GM19328 (cell line): ENCODE measurements around the gene MRPL14.

Experiments used
- ATAC-seq: cut with Tn5 transposase; IDR thresholded peaks from one replicate; pipeline ENCODE4 v1.9.1; 2021; ENCODE audit warnings: mild to moderate bottlenecking, moderate library complexity; ENCODE audit not compliant: unreplicated experiment

Gene MRPL14

GRCh38 chr6:44126320-44127149, 717 bp downstream of the MRPL14 start:
- ATAC-seq: no peak

- no peak for ATAC-seq
These were observed 3.7 kb downstream of the MRPL14 start for GRCh38 chr6:44123544-44123943.

GRCh38 chr6:44122801-44123200, 4.5 kb downstream of the MRPL14 start:
- no peak for ATAC-seq

- no peak for ATAC-seq
These were observed 6.4 kb downstream of the MRPL14 start for GRCh38 chr6:44120692-44121443.

- ATAC-seq: no peak
These were observed 7.5 kb downstream of the MRPL14 start for GRCh38 chr6:44119704-44120262.

GRCh38 chr6:44117397-44118128, 9.7 kb downstream of the MRPL14 start:
- no peak for ATAC-seq

GRCh38 chr6:44116641-44117382, 10.4 kb downstream of the MRPL14 start:
- ATAC-seq: no peak

GRCh38 chr6:44115866-44116265, 11.4 kb downstream of the MRPL14 start:
- ATAC-seq: no peak

- ATAC-seq: no peak
These were observed 13.8 kb downstream of the MRPL14 start for GRCh38 chr6:44113414-44113813.

- no peak for ATAC-seq
These were observed 15.5 kb downstream of the MRPL14 start for GRCh38 chr6:44111434-44112417.

GRCh38 chr6:44110966-44111365, 16.3 kb downstream of the MRPL14 start:
- ATAC-seq: no peak

- ATAC-seq: no peak
These were observed 17.1 kb downstream of the MRPL14 start for GRCh38 chr6:44110005-44110676.

GRCh38 chr6:44109212-44109611, 18.0 kb downstream of the MRPL14 start:
- ATAC-seq: no peak

- no peak for ATAC-seq
These were observed 18.8 kb downstream of the MRPL14 start for GRCh38 chr6:44108471-44108870.

GRCh38 chr6:44107017-44107416, 20.2 kb downstream of the MRPL14 start:
- no peak for ATAC-seq

- ATAC-seq: no peak
These were observed 21.1 kb downstream of the MRPL14 start for GRCh38 chr6:44105993-44106740.

- no peak for ATAC-seq
These were observed 22.1 kb downstream of the MRPL14 start for GRCh38 chr6:44105146-44105545.

- no peak for ATAC-seq
These were observed 22.7 kb downstream of the MRPL14 start for GRCh38 chr6:44104481-44105021.
